NCI-H345 (cell line): ENCODE data around the gene FFAR4.

Source experiments
- DNase-seq: peaks from one replicate; lab custom pipeline; 2025; lab: John Stamatoyannopoulos, UW

Gene FFAR4

GRCh38 chr10:93572606-93573005 is 6.1 kb downstream of the FFAR4 start:
- no peak for DNase-seq

DNA sequence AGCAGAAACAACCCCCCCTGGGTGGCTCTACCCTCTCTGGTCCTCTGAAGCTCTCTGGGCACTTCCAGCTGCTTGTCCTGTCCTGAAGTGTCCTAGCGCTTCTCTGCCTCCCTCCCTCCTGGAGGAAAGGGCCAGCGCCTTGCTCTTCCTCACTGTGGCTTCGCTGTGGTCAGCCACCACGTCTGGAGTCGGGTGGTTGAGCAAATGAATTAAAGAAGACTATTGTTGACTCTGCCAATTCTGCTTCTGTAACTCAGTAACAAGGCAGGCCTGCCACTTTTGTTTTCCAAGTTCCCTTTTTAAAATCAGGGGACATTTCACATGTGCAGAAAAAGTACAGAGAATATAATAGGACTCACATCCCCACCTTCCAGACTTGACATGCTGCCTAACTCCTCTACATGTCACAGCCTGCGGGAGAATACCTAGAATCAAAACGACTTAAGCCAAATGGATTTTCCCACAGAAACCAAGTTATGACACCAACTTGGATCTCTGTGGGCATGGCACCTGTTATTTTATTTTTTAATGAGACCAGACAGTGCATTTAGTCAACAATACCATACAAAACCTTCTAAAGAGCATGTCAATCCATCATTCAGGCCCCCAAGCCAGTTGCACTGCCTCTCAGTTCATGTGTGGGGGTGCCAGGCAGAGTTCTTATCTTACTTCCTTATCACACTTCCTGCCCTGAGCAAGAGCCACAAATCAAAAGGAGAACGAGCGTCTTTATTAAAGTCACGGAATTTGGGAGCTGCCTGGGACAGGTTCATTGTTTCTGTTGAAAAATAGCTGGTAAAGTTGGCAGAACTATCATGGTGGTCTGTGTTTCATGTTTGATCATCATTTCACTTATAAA is 6.8 kb downstream of the FFAR4 start:
- no peak for DNase-seq

GRCh38 chr10:93573924-93574323 is 7.5 kb downstream of the FFAR4 start:
- DNase-seq, result no peak

- no peak for DNase-seq
Measured at GRCh38 chr10:93576888-93577287, 10.4 kb downstream of the FFAR4 start.

- no peak for DNase-seq
Measured at GRCh38 chr10:93577565-93577964, 11.1 kb downstream of the FFAR4 start.

DNA sequence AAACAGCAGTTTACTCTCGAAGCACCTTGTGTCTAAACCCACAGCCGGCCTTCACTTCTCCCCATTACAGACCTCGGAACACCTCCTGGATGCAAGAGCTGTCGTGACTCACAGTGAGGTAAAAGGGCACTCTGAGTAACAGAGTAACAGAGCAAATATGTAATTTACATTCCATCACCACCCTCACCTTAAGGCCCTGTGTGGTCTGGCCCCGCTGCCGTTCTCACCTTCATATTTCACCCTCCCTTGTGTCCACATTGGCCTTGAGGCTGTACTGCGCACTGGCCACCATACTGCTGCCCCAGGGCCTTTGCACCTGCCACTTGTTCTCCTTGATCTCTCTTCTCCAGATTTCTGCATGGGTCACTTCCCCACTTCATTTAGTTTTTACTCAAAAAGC is 12.6 kb downstream of the FFAR4 start:
- DNase-seq, result no peak

DNA sequence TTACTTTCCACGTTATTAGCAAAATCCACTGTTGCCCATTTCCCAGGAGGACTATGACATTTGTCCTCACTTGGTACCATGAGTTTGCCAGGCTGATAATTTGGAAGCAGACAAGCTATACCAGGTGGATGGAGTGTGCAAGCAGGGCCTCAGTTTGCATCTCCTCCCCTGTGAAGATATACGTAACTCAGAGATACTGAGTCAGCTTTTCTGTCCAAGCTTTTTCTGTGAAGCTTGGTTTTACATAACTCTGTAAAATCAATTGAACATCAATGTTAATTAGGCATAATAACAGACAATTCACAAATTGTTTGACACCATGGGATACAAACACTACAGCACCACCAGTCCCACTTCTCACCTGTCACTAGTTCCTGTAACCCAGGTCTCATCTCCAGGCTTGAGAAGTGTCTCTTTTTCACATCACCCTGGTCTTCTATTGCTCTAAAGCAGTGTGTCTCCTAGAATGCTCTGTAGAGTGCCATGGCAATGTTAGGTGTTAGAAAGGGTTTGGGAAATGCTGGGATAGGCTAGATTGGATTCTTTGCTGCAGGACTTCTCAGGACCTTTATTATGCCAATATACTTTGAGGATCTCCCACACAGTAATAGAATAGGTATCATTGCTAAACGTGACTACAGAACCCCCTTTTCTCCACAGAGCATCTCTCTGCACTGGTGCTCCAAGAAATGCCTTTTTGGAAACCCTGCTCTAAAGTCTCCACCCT is 13.7 kb downstream of the FFAR4 start:
- DNase-seq, result no peak

- DNase-seq, result peak; percentile 11
Measured at GRCh38 chr10:93580828-93581227, 14.4 kb downstream of the FFAR4 start.

DNA sequence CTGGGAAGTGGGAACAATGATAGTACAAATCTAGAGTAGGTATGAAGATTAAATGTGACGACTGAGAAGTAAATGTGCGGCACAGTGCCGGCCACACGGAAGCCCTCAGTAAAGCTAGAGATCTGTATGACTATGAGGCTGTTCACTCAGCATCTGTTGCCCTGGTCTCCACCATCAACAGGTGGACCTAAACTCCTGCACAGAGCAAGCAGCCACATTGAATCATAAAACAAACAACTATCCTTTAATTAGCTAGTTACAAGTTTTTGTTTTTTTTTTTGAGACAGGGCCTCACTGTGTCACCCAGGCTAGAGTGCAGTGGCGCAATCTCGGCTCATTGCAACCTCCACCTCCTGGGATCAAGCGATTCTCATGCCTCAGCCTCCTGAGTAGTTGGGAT is 18.0 kb downstream of the FFAR4 start:
- no peak for DNase-seq

DNA sequence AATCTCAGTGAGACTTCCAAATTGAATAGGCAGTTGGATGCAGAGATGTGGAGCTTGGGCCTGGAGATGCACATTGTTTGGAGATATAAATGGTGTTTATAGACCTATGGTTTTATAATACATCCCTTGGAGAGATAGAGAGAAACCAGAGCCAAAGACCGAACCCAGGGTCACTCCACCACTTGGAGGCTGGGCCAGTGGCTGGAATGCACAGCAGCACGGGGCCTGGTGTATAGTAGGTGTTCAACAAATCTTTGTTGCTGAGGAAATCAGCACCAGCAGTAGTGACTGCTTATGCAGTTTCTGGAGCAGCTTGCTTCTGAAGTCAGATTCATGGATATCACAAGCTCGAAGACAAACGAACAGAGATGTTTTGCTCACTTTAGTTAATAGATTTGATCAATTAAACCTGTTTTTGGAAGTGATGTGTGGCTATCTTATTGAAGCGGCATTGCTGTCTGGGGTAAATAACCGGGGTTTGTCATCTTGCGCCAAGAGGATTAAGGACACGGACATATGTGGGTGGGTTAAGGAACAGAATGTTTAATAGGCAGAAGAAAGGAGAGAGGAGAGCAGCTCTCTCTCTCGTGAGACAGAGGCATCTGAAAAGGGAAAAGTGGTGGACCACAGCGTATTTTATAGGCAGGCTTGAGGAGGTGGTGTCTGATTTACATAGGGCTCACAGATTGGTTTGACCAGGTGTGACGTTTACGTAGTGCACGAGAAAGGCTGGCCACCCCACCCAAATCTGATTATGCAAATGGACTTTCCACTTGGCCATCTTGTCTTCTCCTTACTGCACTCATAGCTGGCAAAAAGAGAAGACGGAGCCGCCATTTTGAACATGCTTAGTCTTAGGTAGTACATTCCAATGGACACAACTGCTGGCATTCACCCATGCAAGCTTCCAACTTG is 23.4 kb downstream of the FFAR4 start:
- no peak for DNase-seq

DNA sequence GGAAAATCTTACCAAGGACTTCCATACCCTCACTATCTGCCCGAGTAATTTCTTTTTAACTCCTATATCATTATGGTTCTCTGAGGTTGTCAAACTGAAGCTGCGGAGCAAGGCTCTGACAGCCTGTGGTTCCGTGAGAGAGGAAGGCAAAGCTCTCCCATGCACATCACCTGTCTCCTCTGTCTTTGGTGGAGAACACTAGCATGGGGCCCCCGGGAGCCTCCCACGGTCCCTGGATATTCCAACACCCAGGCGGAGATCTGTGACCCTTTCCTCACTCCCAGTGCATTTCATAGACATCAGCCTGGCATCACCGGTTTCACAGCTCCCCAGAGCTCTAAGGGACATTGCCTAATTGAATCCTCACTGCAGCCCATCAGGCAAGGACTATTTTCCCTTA is 24.2 kb downstream of the FFAR4 start:
- no peak for DNase-seq

GRCh38 chr10:93591065-93591808 is 24.8 kb downstream of the FFAR4 start:
- DNase-seq, result no peak

DNA sequence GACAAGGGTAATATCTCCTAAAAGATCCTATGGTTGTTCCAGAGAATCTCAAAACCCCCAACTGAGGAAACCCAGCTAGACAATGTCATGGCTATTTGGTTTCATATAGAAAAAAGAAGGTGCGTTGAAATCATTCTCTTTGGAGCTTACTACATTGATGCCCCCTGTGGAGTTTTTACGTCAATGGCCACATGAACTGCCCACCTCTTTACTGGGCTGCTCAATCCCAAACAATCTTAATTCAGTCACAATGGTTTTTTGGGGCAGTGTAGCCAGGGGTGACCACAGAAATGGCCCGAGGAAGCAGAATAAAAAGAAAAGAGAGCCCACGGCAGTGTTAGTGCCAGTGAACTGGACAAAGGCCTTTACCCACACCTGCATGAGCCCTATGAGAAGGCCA is 26.8 kb downstream of the FFAR4 start:
- DNase-seq, result no peak

GRCh38 chr10:93593749-93594148 is 27.3 kb downstream of the FFAR4 start:
- DNase-seq, result no peak

GRCh38 chr10:93594518-93594917 is 28.1 kb downstream of the FFAR4 start:
- DNase-seq, result no peak

GRCh38 chr10:93595378-93596161 is 29.1 kb downstream of the FFAR4 start:
- no peak for DNase-seq

GRCh38 chr10:93596539-93596938 is 30.1 kb downstream of the FFAR4 start:
- DNase-seq, result no peak

- DNase-seq, result no peak
Measured at GRCh38 chr10:93597075-93597599, 30.7 kb downstream of the FFAR4 start.

DNA sequence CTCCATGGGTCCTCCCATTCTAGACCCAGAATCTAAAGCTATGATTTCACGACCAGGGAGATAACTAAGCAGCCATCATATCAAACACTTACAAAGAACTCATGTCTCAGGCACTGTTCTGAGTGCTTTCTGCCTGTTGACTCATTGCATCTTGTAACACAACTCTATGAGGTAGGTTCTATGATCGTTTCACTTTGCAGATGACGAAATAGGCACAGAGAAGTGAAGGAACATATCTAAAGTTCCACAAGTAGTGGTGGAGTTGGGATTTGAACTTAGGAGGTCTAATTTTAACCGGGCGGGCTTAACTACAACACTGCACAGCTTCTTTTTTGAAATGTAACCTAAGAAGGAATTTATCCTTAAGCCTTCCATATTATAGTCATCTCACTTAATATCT is 31.7 kb downstream of the FFAR4 start:
- no peak for DNase-seq

DNA sequence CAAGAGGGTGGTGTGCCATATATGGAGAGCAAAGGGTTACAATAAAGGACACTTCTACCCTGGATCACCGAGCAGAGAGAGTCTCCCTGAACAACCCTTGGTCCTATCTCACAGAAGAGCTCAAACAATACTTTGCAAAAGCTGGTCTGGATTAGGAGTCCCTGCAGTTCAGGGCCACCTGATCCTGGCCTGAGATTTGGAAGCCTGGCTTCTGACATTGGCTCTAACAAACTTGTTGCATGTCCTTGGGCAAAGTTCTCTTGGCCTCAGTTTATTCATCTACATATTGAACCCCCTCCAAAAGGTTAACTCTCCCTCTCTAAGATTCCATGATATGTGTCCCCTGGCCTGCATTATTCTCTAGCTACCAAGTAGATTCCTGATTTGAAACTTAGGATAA is 32.9 kb downstream of the FFAR4 start:
- DNase-seq, result no peak

DNA sequence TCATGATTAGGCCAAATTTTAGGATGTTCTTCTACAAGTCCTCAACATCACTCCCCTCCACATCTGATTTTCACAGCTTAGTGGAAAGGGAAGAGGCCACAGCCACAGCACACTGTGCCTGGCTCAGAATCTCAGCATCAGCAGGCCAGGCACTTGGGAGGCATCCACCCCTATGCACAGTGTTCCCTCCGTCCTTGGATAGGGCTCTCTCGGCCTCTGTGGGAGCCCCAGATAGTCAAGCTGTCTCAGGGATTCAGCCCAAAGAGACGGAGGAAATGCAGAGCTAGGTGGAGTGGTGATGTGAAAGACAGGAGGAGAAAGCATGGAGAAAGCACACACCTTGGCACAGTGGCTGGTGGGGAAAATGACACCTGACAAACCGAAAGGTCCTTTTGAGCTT is 33.3 kb downstream of the FFAR4 start:
- no peak for DNase-seq
